ENCODE results near the gene MAGEA4.

Gene MAGEA4

GRCh38 chrX:151938172-151938571 lies 25.5 kb downstream of the MAGEA4 start:
- Histone ChIP-seq H3K9me2 (replicated peaks; ENCODE audit: control insufficient read depth, low read length) (no peaks in the 10 kb centered on the region), H3K27me3 (ENCODE audit: control insufficient read depth, low read length) (no peaks in the 10 kb centered on the region), H4K20me1 (ENCODE audit: control insufficient read depth, insufficient read depth, low read depth, low read length) (no peaks in the 10 kb centered on the region), H3K9me3 (ENCODE audit: control insufficient read depth, insufficient read depth, low read length) (no peaks in the 10 kb centered on the region), H3K4me2 (ENCODE audit: low read length) (no peak overlapping the region), H3K4me3 (ENCODE audit: low read length) (no peak overlapping the region), H3K4me1 (ENCODE audit: control insufficient read depth, low read length) (no peaks in the 10 kb centered on the region), H3K36me3 (ENCODE audit: control insufficient read depth, low read length) (no peaks in the 10 kb centered on the region), H3K79me2 (ENCODE audit: control insufficient read depth, low read length) (no peaks in the 10 kb centered on the region), H3F3A (ENCODE audit: control insufficient read depth, insufficient read depth) (no peaks in the 10 kb centered on the region), H3K27ac (ENCODE audit: low read depth, low read length) (no peak overlapping the region)
- TF ChIP-seq, protein P1, sequence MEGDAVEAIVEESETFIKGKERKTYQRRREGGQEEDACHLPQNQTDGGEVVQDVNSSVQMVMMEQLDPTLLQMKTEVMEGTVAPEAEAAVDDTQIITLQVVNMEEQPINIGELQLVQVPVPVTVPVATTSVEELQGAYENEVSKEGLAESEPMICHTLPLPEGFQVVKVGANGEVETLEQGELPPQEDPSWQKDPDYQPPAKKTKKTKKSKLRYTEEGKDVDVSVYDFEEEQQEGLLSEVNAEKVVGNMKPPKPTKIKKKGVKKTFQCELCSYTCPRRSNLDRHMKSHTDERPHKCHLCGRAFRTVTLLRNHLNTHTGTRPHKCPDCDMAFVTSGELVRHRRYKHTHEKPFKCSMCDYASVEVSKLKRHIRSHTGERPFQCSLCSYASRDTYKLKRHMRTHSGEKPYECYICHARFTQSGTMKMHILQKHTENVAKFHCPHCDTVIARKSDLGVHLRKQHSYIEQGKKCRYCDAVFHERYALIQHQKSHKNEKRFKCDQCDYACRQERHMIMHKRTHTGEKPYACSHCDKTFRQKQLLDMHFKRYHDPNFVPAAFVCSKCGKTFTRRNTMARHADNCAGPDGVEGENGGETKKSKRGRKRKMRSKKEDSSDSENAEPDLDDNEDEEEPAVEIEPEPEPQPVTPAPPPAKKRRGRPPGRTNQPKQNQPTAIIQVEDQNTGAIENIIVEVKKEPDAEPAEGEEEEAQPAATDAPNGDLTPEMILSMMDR (IDR thresholded peaks at IDR 0.05; ENCODE audit: low read depth, low read length, poor library complexity, severe bottlenecking) = no peak
- TF ChIP-seq EZH2phosphoT487 (IDR thresholded peaks at IDR 0.05; ENCODE audit: borderline replicate concordance, low read length) = no peak

DNA sequence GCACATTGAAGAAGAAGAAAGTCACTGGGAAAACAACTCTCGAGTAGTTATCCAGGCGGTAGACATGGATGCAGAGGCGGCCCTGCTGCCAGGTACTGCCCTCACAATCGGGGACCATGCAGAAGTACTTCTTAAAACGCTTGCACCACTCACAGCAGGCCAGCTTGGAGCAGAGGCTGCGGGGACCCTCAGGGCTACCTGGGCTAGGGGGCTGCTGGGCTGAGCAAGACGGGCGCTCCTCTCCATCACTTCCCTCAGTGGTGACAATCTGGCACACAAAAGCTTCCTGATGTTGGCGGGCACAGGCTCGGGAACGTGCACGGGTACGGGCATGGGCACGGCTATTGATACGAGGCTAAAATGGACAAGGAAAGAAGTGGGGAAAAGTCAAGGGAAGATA lies 42.0 kb downstream of the MAGEA4 start:
- Histone ChIP-seq H3K4me2 (ENCODE audit: low read length) (no peak overlapping the region), H3K4me3 (ENCODE audit: low read length) (no peak overlapping the region), H3K27ac (ENCODE audit: low read depth, low read length) (no peak overlapping the region), H3K9me3 (ENCODE audit: control insufficient read depth, insufficient read depth, low read length) (no peaks in the 10 kb centered on the region), H4K20me1 (ENCODE audit: control insufficient read depth, insufficient read depth, low read depth, low read length) (no peaks in the 10 kb centered on the region), H3K36me3 (ENCODE audit: control insufficient read depth, low read length) (no peaks in the 10 kb centered on the region), H3F3A (ENCODE audit: control insufficient read depth, insufficient read depth) (no peaks in the 10 kb centered on the region), H3K79me2 (ENCODE audit: control insufficient read depth, low read length) (no peaks in the 10 kb centered on the region), H3K9me2 (replicated peaks; ENCODE audit: control insufficient read depth, low read length) (no peaks in the 10 kb centered on the region), H3K4me1 (ENCODE audit: control insufficient read depth, low read length) (no peaks in the 10 kb centered on the region), H3K27me3 (ENCODE audit: control insufficient read depth, low read length) (no peaks in the 10 kb centered on the region)
- TF ChIP-seq, protein P1 (IDR thresholded peaks at IDR 0.05; ENCODE audit: low read depth, low read length, poor library complexity, severe bottlenecking) = no peak
- TF ChIP-seq EZH2phosphoT487 (IDR thresholded peaks at IDR 0.05; ENCODE audit: borderline replicate concordance, low read length) = no peak

DNA sequence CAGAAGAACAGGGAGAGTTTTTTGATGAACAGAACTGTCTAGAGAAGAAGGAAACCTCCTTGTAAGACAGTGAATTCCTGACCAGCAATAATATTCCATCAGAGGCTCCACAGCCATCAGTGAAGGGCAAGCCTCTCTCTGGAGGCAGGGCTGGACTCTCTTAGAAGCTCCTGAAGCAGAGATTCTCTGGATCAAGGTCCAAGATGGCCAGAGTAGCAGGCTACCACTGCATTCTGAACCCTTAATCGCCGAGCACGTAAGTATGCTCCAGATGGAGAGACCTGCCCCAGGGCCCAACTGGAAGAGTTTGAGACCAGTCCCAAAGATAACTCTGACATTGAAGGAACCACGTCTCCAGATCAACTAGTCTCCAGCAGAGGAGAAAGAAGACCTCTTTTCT lies 45.4 kb downstream of the MAGEA4 start:
- H3K36me3 ChIP-seq (ENCODE audit: control insufficient read depth, low read length) = no peaks in the 10 kb centered on the region
- no peaks in the 10 kb centered on the region for H3K4me1 ChIP-seq (ENCODE audit: control insufficient read depth, low read length)
- no peak overlapping the region for H3K4me2 ChIP-seq (ENCODE audit: low read length)
- H3K9me2 ChIP-seq (replicated peaks; ENCODE audit: control insufficient read depth, low read length) = no peaks in the 10 kb centered on the region
- H3K27ac ChIP-seq (ENCODE audit: low read depth, low read length) = no peak overlapping the region
- no peaks in the 10 kb centered on the region for H3K79me2 ChIP-seq (ENCODE audit: control insufficient read depth, low read length)
- H3K4me3 ChIP-seq (ENCODE audit: low read length) = no peak overlapping the region
- H4K20me1 ChIP-seq (ENCODE audit: control insufficient read depth, insufficient read depth, low read depth, low read length) = no peaks in the 10 kb centered on the region
- no peaks in the 10 kb centered on the region for H3F3A ChIP-seq (ENCODE audit: control insufficient read depth, insufficient read depth)
- H3K9me3 ChIP-seq (ENCODE audit: control insufficient read depth, insufficient read depth, low read length) = no peaks in the 10 kb centered on the region
- TF ChIP-seq, protein P1 (IDR thresholded peaks at IDR 0.05; ENCODE audit: low read depth, low read length, poor library complexity, severe bottlenecking) = no peak
- TF ChIP-seq EZH2phosphoT487 (IDR thresholded peaks at IDR 0.05; ENCODE audit: borderline replicate concordance, low read length) = no peak
- H3K27me3 ChIP-seq (ENCODE audit: control insufficient read depth, low read length) = no peaks in the 10 kb centered on the region

DNA sequence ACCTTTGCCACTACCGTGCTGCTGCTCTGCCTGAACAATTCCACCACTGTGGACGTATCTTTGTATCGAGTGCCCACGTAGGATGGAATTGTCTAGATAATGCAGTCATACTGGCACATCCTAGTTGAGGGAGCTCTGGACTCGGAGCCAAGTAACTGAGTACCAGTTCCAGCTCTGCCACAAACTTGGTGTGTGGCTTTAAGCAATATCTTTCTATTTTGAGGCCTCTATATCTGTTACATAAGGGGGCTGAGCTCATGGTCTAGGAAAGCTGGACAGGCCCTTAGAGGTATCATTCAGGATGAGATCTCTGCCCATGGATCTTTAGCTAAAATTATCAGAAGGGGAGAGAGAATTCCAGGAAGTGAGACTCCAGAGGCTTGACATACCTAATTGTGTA lies 49.3 kb downstream of the MAGEA4 start:
- Histone ChIP-seq H3K9me2 (replicated peaks; ENCODE audit: control insufficient read depth, low read length) (no peaks in the 10 kb centered on the region), H3K36me3 (ENCODE audit: control insufficient read depth, low read length) (no peaks in the 10 kb centered on the region), H3K27ac (ENCODE audit: low read depth, low read length) (no peak overlapping the region), H3K27me3 (ENCODE audit: control insufficient read depth, low read length) (no peaks in the 10 kb centered on the region), H3K4me2 (ENCODE audit: low read length) (no peak overlapping the region), H4K20me1 (ENCODE audit: control insufficient read depth, insufficient read depth, low read depth, low read length) (no peaks in the 10 kb centered on the region), H3K9me3 (ENCODE audit: control insufficient read depth, insufficient read depth, low read length) (no peaks in the 10 kb centered on the region), H3K4me1 (ENCODE audit: control insufficient read depth, low read length) (no peaks in the 10 kb centered on the region), H3K4me3 (ENCODE audit: low read length) (no peak overlapping the region), H3K79me2 (ENCODE audit: control insufficient read depth, low read length) (no peaks in the 10 kb centered on the region), H3F3A (ENCODE audit: control insufficient read depth, insufficient read depth) (no peaks in the 10 kb centered on the region)
- no peak for TF ChIP-seq EZH2phosphoT487 (IDR thresholded peaks at IDR 0.05; ENCODE audit: borderline replicate concordance, low read length)
- TF ChIP-seq, protein P1 (IDR thresholded peaks at IDR 0.05; ENCODE audit: low read depth, low read length, poor library complexity, severe bottlenecking) = no peak
